GM12892 (cell line): ENCODE data around the gene GVQW3.

ENCODE experiments used
- POLR2A ChIP-seq: IDR thresholded peaks from 2 replicates; pipeline ENCODE4 v1.6.1; 2011; ENCODE audit warnings: low read depth, low read length, control low read depth
- POLR2AphosphoS5 ChIP-seq: IDR thresholded peaks from 2 replicates; pipeline ENCODE4 v1.6.1; 2011; ENCODE audit warnings: low read depth, low read length, control low read depth
- TAF1 ChIP-seq: IDR thresholded peaks from 2 replicates; pipeline ENCODE4 v1.6.1; 2011; ENCODE audit warnings: low read depth, mild to moderate bottlenecking, control low read depth, low read length, borderline replicate concordance

GRCh38 chr11:76368490-76368889, 12.6 kb upstream of the GVQW3 start:
- TF ChIP-seq TAF1: no peak
- TF ChIP-seq POLR2AphosphoS5: no peak
- TF ChIP-seq POLR2A: no peak
